Kidney capillary endothelial cell (primary cell): ENCODE data around the gene RUSF1.
A peak's percentile ranks its signal among the peaks of the same experiment; 100 is the strongest.

Experiments used
- DNase-seq: peaks from one replicate; pipeline ENCODE4 v3.0.0-alpha.2; 2018; ENCODE audit warnings: low spot score

RUSF1 gene

DNA sequence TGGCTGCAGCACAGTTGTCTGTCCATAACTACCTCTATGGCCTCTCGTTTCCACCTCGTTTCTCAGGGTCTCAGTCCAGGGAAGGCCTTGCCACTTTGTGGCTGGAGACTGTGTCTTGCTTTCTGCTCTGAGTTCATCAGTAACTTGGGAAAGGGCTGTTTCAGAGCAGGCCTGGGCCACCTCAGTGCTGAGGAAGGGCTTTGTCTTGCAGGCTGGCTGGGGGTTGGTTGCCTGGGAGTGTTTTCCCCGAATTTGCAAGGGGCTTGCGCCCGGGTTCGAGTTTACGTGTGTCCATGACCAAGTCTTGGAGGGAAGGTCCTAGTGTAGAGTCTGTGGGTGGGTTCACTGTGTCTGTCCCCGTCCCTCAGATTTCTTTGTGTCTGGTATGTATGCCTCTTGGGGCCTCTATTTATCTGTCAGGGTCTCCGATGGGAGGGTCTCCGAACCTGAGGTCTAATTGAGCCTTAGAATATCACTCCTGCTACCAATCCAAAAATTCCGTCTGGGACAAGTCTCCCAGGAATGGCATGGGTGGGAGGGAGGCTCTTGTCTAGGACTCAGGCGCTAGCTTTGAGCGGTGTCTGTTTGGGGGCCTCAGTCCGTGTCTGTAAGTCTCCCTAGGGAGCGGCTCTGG is 36.8 kb downstream of the RUSF1 start:
- no peak for DNase-seq

DNA sequence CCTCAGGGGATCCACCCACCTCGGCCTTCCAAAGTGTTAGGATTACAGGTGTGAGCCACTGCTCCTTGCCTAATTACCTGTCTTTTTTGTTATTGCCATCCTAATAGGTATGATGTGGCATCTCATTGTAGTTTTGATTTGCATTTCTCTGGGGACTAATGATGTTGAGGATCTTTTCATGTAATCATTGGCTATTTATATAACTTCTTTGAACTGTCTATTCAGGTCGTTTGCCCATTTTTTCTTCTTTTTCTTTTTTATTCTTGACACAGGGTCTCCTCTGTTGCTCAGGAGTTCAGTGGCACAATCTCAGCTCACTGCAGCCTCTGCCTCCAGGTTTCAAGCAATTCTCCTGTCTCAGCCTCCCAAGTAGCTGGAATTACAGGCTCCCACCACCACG is 37.6 kb downstream of the RUSF1 start:
- DNase-seq, result no peak

DNA sequence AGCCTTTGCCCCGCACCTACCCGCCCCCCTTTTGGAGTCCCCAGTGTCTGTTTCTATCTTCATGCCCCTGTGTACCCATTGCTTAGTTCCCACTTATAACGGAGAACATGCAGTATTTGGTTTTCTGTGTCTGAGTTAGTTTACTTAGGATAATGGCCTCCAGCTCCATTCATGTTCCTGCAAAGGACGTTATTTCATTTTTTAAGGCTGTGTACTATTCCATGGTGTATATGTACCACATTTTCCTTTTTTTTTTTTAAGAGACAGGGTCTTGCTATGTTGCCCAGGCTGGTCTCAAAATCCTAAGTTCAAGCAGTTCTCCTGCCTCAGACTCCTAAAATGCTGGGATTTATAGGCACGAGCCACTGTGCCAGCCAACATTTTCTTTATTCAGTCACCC is 40.3 kb downstream of the RUSF1 start:
- no peak for DNase-seq

DNA sequence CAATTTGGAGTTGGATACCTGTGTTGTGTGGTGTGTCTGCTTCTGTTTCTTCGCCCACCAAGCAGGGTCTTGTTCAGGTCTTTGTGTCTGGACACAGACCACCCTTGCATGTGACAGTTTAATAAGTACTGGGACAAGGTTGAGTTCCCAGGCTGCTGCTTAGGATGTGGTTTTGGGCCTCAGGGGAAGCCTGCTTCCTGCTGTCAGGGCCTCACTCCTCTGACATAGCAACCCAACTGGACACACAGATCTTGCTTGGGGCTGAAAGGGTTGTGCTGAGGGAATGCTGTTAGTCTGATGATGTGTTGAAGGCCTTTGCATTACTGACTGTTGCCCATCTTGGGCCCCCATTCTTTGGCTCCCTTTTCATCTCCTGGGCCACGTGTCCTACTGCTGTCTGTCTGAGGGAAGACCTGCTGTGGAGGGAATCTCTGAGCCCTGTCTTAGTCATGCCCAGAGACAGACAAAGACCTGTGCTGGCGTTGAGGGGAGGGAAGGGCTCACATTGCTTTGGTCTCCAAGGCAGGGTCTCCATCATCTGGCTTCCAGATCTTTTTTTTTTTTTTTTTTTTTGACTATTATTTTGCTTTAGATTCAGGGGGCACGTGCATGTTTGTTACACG is 40.9 kb downstream of the RUSF1 start:
- no peak for DNase-seq

DNA sequence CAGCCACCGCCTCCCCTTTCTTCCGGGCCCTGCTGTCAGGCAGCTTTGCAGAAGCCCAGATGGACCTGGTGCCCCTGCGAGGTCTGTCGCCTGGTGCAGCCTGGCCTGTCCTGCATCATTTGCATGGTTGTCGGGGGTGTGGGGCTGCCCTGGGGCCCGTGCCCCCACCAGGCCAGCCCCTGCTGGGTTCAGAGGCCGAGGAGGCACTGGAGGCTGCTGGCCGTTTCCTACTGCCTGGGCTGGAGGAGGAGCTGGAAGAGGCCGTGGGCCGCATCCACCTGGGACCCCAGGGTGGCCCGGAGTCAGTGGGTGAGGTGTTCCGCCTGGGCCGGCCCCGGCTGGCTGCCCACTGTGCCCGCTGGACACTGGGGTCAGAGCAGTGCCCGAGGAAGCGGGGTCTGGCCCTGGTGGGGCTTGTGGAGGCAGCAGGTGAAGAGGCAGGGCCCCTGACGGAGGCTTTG is 41.8 kb downstream of the RUSF1 start:
- DNase-seq, result no peak

DNA sequence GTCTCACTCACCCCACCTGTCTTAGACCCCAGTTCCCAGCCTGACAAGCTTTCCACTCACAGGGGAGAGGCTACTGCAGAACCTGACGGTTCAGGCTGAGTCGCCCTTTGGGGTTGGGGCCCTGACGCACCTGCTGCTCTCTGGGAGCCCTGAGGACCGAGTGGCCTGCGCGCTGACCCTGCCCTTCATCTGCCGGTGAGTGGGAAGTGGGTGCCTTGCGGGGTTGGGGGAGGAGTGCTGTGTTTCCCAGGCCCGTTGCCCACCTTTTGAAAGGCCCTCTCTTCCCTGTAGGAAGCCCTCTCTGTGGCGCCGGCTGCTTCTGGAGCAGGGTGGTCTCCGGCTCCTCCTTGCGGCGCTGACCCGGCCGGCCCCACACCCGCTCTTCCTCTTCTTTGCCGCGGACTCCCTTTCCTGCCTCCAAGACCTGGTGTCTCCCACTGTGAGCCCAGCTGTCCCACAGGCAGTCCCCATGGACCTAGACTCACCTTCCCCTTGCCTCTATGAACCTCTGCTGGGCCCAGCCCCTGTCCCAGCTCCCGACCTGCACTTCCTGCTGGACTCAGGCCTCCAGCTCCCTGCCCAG is 42.3 kb downstream of the RUSF1 start:
- DNase-seq, result no peak

DNA sequence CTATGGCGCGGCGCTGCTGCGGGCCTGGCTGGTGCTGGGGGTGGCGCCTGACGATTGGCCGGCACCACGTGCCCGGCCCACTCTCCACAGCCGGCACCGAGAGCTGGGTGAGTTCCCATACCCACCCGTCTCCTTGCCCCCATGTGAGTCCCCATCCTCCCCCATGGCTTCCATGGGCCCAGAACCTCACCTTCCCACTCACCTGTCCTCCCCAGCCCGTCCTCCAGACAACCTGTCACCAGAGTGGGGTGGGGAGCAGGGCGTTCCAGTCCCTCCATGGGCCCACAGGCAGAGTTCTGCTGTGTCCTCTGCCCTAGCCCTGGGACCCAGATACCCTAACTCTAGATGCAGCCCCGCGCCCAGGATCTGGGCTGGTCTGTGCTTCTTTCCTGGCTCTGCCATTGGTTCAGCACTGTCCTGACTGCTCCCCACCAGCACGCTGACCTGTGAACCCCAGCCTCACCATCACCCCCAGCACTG is 43.4 kb downstream of the RUSF1 start:
- DNase-seq, result no peak

DNA sequence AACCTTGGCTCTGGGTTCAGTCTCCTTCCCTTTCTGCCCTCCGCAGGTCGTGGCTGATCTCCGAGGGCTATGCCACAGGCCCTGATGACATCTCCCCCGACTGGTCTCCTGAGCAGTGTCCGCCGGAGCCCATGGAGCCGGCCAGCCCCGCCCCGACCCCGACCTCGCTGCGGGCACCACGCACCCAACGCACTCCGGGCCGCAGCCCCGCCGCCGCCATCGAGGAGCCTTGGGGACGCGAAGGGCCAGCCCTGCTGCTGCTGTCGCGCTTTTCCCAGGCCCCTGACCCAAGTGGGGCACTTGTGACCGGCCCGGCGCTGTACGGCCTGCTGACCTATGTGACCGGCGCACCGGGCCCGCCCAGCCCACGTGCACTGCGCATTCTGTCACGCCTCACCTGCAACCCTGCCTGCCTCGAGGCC is 43.8 kb downstream of the RUSF1 start:
- DNase-seq, result no peak

DNA sequence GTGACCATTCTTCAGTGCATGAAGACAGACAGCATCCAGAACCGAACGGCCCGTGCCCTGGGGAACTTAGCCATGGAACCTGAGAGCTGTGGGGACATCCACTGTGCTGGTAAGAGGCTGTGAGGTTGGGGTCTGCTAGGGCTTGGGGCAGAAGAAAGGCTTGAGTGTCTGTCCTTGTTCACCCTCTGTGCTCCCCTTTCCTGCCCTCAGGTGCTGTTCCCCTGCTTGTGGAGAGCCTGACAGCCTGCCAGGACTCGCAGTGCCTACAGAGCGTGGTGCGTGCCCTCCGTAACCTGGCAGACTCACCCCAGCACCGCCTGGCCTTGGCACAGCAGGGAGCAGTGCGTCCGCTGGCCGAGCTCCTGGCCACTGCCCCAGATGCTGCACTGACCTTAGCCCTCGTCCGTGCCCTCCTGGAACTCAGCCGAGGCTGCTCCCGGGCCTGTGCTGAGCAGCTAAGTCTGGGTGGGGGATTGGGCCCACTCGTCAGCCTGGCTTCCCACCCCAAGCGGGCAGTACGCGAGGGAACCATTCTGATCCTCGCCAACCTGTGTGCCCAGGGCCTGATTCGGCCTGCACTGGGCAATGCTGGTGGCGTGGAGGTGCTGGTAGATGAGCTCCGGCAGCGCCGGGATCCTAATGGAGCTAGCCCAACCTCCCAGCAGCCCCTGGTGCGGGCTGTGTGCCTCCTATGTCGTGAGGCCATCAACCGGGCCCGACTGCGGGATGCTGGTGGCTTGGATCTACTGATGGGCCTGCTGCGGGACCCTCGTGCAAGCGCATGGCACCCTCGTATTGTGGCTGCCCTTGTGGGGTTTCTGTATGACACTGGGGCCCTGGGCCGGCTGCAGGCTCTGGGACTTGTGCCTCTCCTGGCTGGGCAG is 46.0 kb downstream of the RUSF1 start:
- DNase-seq, result no peak

DNA sequence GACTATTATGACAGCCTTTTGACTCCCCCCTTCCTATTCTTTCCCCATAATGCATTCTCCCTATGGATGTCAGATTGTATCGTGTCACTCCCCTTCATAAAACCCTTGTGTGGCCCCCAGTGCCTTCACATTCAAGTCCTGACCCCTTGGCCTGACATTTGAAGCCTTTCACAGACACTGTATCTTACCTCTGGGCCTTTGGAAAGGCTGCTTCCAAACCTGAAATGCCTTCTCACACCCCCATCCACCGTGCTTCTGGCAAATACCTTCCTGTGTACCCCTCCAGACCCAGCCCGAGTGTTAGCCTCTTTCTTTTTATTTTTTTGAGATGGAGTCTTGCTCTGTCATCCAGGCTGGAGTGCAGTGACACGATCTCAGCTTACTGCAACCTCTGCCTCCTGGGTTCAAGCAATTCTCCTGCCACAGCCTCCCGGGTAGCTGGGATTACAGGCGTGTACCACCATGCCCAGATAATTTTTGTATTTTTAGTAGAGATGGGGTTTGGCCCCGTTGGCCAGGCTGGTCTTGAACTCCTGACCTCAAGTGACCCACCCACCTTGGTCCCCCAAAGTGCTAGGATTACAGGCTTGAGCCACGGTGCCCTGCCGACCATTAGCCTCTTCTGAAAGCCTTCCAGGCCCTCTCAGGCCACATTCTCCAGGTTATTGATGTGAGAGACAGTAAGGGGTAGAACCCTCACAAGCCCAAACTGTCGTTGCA is 46.8 kb downstream of the RUSF1 start:
- DNase-seq, result no peak

DNA sequence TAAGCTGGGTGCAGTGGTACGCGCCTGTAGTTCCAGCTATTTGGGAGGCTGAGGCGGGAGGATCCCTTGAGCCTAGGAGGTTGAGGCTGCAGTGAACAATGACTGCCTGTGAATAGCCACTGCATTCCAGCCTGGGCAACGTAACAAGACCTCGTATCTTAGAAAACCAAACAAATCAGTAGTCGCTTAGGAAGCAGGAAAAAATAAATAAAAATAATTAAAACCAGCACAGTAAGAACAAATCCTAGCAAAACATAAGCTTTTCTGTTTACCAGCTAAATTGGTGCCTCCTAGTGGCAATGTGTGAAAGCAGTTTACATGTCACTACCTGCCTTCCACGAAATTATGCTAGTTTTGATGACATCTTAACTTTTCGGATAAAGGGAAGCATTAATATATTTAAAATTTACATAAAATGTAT is 47.6 kb downstream of the RUSF1 start:
- peak; percentile 48 for DNase-seq

DNA sequence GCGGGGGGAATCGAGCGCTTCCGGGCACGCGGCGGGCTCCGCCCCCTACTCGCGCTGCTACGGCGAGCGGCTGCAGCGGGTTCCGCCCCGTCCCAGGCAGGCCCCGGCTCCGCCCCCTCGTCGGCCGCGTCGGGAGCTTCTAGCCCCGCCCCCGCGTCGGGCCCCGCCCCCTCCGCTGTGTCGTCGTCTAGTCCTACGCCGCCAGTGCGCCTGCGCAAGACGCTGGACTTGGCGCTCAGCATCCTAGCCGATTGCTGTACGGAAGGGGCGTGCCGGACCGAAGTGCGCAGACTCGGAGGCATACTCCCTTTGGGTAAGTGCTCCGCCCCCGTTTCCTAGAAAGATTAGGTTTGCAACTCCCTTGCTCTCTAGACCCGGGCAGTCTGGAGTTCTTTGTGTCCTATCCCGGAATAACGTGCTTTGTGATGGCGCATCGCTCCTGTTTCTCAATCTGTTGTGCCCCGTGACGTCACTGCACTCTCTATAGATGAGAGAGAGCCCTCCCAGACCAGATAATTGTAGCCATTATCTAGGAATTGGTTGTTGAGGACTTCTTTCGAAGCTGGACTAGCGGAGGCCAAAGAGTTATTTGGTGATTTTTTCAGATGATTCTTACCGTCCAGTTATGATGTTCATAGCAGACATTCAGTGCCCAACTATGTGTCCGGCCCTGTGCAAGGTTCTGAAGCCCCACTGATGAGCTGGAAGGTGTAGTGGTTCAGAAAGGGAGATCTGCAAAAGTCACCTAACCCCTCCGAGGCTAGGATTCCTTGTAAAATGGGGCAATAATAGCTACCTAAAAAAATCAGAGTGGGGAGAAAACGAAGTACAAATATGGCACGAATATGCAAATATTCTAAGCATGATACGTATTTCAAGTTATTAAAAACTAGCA is 48.3 kb downstream of the RUSF1 start:
- DNase-seq, result peak; percentile 98

DNA sequence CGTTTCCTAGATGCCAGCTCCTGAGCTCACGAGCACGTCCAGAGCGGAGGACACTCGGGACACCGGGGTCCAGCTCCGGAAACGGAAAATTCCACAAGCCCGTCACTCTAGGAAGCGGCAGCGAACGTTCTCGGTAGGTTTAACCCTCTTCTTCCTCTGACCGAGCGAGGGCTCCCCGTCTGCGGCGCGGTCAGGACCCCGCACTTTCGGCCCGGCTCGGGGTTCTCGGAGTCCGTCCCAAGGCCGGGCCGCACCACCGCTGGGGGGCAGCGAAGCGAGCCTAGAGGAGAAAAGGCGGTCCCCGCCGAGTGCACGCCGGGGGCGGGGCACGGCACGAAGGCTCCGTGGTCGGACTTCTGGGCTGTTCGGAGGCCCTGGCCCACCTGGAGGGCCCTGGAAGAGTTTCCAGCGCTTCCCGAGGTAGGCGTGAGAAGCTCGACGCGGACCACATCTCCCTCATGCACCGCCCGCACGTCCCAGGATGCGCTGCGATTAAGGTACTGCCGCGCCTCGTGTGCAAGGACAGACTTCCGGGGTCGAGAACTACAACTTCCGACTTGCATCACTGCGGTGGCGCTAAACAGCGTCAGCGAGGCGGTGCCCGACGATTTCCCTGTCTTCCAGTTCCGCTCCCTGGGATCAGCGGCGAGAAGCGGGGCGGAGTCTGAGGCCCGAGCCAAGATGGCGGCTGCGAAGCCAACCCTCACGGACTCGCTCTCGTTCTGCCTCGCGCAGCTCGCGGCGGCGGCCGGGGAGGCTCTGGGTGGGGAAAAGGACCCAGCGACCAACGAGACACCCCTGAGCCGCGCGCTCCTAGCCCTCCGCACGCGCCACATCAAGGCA is 49.1 kb downstream of the RUSF1 start, which contains the start of gene ARMC5:
ARMC5 (plus strand) TSS at position 658 of the 843 bp plus-strand sequence; CDS start at position 682, 24 bp downstream.
- peak; percentile 97 for DNase-seq

DNA sequence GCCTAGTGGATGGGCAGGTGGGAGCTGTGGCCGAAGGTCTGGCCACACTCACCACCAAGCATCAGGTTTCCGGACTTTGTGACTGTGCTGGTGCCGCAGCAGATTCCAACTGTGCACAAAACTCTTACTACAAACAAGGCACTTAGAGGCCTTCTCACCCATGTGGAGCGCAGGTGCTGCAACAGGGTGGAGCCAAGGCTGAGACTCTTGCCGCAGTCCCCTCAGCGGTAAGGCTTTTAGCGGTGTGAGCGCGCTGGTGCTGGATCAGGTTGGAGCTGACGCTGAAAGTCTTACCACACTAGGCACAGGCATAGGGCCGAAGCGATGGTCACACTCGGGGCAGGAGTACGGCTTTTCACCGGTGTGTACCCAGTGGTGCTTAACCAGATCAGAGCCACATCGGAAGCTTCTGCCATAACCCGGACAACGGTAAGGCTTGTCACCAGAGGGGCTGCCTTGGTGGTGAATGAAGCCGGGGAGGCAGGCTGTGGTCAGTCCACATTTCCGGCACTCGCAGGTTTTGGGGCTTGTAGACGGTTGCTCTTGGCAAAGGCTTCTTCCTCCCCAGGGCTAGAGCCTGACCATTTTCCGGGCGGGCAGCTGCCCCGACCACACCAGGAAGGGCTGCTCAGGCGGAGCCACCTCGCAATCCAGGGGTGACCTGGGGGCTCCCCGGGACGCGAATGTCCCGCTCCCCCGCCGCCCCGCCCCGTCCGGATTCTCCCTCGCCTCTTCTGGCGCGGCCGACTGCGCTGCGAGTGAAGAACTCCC is 49.9 kb downstream of the RUSF1 start:
- DNase-seq, result no peak

DNA sequence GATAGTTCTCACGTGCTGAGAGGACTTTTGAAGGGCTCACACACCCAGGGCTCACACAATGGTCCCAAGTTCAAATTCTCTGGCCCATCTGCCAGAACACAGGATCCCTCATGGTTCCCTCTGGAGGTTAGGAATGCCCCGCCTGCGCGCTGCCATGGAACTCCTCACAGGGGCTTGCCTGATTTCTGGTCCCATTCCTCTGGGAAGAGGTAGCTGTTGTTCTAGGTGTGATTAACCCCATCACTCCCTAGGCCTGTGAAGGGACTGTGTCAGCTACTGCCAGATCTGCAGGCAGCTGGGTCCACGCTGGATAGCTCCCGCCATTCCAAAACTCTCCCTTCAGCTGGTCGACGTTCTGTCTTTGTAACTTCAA is 51.2 kb downstream of the RUSF1 start:
- no peak for DNase-seq

DNA sequence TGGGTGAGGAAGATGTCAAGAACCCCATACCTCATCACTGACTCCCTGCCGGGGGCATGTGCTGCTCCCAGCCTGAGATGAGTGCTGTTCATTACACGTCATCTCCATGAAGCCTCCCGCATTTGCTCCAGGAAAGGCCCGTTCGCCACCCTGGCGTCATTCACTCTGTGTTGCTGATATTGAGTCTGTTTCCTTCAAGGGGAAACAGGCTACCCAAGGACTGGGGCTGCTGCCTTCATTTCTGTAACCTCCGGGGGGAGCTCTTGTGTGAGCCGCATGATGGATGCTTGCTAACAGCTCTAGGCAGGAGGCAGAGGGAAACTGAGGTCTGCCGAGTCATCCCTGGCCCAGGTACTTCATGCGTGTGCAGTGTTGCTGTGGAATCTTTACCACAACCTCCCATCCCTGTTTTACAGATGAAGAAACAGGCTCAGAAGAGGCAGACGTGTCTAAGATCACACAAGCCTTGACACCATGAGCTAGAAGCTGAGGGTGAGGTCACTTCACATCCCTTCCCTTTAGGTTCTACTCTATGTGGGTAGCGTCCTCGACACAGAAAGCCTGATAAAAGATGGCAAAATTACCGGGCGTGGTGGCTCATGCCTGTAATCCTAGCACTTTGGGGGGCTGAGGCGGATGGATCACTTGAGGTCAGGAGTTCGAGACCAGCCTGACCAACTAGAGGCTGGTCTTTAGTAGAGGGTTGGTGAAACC is 52.4 kb downstream of the RUSF1 start:
- DNase-seq, result no peak

DNA sequence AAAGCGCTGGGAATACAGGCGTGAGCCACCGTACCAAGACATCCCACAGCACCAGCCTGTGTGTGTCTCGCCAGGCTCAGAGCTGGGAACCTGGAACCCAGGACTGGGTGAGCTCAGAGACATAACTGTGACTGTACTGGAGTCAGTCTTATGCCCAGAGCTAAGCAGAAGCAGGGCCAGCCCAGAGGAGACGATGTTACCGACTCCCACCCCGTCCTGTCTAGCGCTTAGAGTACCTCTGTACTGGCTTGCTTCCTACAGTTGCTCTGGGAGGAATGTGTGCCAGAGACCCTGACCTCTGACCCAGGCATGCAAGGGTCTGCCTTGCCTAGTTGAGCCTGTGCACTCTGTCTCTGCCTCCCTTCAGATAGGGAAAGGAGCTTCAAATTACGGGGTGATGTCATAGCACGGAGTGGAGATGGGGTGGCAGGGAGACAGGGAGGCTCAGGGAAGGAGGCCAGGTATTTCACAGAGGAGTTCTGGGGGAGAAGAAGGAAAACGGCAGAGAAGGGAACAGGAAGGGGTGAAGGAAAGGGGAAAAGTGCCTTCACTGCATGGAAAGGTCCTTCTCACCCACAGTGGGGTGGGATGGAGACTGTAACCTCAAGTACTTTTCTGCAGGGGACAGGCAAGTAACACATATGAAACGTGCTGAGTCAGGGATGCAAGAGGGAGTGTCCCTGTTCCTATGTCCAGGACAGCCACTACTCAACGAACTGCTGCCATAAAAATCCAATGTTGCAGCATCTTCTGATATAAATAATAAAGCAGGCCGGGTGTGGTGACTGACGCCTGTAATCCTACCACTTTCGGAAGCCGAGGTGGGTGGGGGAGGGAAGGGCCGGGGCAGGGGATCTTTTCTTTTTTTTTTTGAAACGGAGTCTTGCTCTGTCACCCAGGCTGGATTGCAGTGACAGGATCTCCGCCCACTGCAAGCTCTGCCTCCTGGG is 54.7 kb downstream of the RUSF1 start:
- DNase-seq, result no peak
